B cell (primary cell): ENCODE measurements around the gene TRANK1. TPM values are rescaled to one million over a fixed set of nuclear protein-coding genes. Genes with fewer than 3 reads are reported as not detected.

ENCODE experiments used
- ATAC-seq: fragments of 200-7000 bp; cut with Tn5 transposase; one replicate; pipeline ENCODE4 v1.10.0; 2021; ENCODE audit warnings: low read depth, mild to moderate bottlenecking, moderate number of reproducible peaks, moderate library complexity
- CTCF ChIA-PET: fragments of 350-600 bp; sonication (Branson Sonifier 250); formaldehyde crosslinking; loops from one replicate; lab custom pipeline; 2021; ENCODE audit warnings: antibody characterized with exemption, inconsistent platforms; lab: Charles Lee
- POLR2A ChIA-PET: fragments of 350-600 bp; sonication (Branson Sonifier 250); formaldehyde crosslinking; loops from one replicate; lab custom pipeline; 2021; ENCODE audit warnings: antibody characterized with exemption; lab: Charles Lee
- DNase-seq: peaks from one replicate; pipeline ENCODE4 v3.0.0; 2013
- H2AFZ ChIP-seq: 2 replicates; pipeline ENCODE4 v1.6.1; 2012; ENCODE audit warnings: mild to moderate bottlenecking, low read depth, low read length; ENCODE audit not compliant: insufficient read depth, poor library complexity, severe bottlenecking
- H3K27ac ChIP-seq, 2 donors: 1 replicate in 1 of 2; 2 replicates in 1 of 2; pipeline ENCODE4 v1.5.1; 2012 to 2013; ENCODE audit warnings: low read length in 2 of 2, mild to moderate bottlenecking in 2 of 2, moderate library complexity in 1 of 2
- H3K27me3 ChIP-seq, 4 experiments: fragments of 200-600 bp in 1 of 4; sonication (generic) in 1 of 4; replicated peaks in 1 of 4; 1 replicate in 2 of 4; 2 replicates in 2 of 4; pipeline versions ENCODE4 v1.6.1 to v1.7.0; 2013 to 2016; ENCODE audit warnings: low read length in 3 of 4, mild to moderate bottlenecking in 2 of 4, mixed read lengths in 1 of 4, moderate library complexity in 1 of 4; ENCODE audit not compliant: insufficient read depth in 4 of 4, control insufficient read depth in 3 of 4; ENCODE audit errors: control extremely low read depth in 1 of 4
- H3K36me3 ChIP-seq, 2 experiments: replicated peaks in 1 of 2; 1 replicate in 1 of 2; 2 replicates in 1 of 2; pipeline versions ENCODE4 v1.6.1 to v1.7.1; 2013; ENCODE audit warnings: low read length in 1 of 2; ENCODE audit not compliant: insufficient read depth in 2 of 2, control insufficient read depth in 1 of 2; ENCODE audit errors: control extremely low read depth in 1 of 2, extremely low read depth in 1 of 2
- H3K4me1 ChIP-seq, 2 donors: fragments of 200-600 bp in 1 of 2; sonication (generic) in 1 of 2; 1 replicate in 1 of 2; 2 replicates in 1 of 2; pipeline versions ENCODE4 v1.5.1 to v1.6.1; 2013 to 2017; ENCODE audit warnings: low read length in 2 of 2; ENCODE audit not compliant: control insufficient read depth in 2 of 2, insufficient read depth in 2 of 2
- H3K4me2 ChIP-seq: replicated peaks from 2 replicates; pipeline ENCODE3; 2012; ENCODE audit warnings: mild to moderate bottlenecking, low read depth, low read length; ENCODE audit not compliant: poor library complexity, severe bottlenecking
- H3K4me3 ChIP-seq, 5 experiments: fragments of 200-600 bp in 1 of 5; sonication (generic) in 1 of 5; 1 replicate in 3 of 5; 2 replicates in 2 of 5; pipeline versions ENCODE4 v1.5.1 to v1.7.0; 2011 to 2016; ENCODE audit warnings: low read length in 4 of 5, mild to moderate bottlenecking in 4 of 5, low read depth in 2 of 5, control low read depth in 1 of 5, moderate library complexity in 1 of 5; ENCODE audit not compliant: insufficient read depth in 1 of 5; ENCODE audit errors: control extremely low read depth in 1 of 5, extremely low read depth in 1 of 5
- H3K79me2 ChIP-seq: fragments of 200-600 bp; sonication (generic); one replicate; pipeline ENCODE4 v1.6.0; 2016; ENCODE audit warnings: low read length; ENCODE audit not compliant: control insufficient read depth, insufficient read depth
- H3K9ac ChIP-seq: fragments of 200-600 bp; sonication (generic); 2 replicates; pipeline ENCODE4 v1.6.1; 2017; ENCODE audit warnings: mild to moderate bottlenecking, low read length, moderate library complexity
- H3K9me3 ChIP-seq, 3 donors: one replicate each; pipeline versions ENCODE4 v1.6.1 to v1.7.1; 2013; ENCODE audit warnings: low read length in 2 of 3; ENCODE audit not compliant: control insufficient read depth in 2 of 3, insufficient read depth in 1 of 3; ENCODE audit errors: control extremely low read depth in 1 of 3
- H4K20me1 ChIP-seq: 2 replicates; pipeline ENCODE4 v1.6.0; 2012; ENCODE audit warnings: mild to moderate bottlenecking, low read length; ENCODE audit not compliant: insufficient read depth, control insufficient read depth, poor library complexity, severe bottlenecking
- H3K27ac Mint-ChIP-seq: one replicate; pipeline ENCODE4 v1.8.0; 2021; ENCODE audit warnings: mixed read lengths
- H3K27me3 Mint-ChIP-seq: one replicate; pipeline ENCODE4 v1.8.0; 2021; ENCODE audit warnings: mixed read lengths
- H3K4me1 Mint-ChIP-seq: one replicate; pipeline ENCODE4 v1.8.0; 2021; ENCODE audit warnings: mixed read lengths
- H3K4me3 Mint-ChIP-seq: one replicate; pipeline ENCODE4 v1.8.0; 2021; ENCODE audit warnings: mixed read lengths
- H3K9me3 Mint-ChIP-seq: one replicate; pipeline ENCODE4 v1.8.0; 2022; ENCODE audit warnings: mixed read lengths; ENCODE audit not compliant: insufficient read depth
- EZH2 ChIP-seq: IDR thresholded peaks from 2 replicates; pipeline ENCODE4 v1.6.1; 2012; ENCODE audit warnings: borderline replicate concordance, low read depth, mild to moderate bottlenecking, moderate library complexity, low read length; ENCODE audit not compliant: insufficient read depth, poor library complexity, severe bottlenecking
- WGBS: methylation state at CpG from one replicate; pipeline ENCODE4 v1.1.5; 2013; ENCODE audit warnings: missing lambda C conversion rate; ENCODE audit not compliant: insufficient coverage; 5-methylcytosine and 5-hydroxymethylcytosine counted together
- intact Hi-C: fragments of 100-400 bp; cut with micrococcal nuclease; formaldehyde crosslinking; loops from one replicate; pipeline ENCODE4 v1.10.0; 2022
- polyA plus RNA-seq: library from polyadenylated mRNA; depleted of rRNA; stranded (reverse); fragments of >200 nt; gene quantifications from 2 replicates; pipeline ENCODE4 v1.2.3, GENCODE V29; 2012
- total RNA-seq, 2 donors: library from RNA; stranded (reverse); fragments of 120-200 nt in 1 of 2; gene quantifications; 1 replicate in 1 of 2; 2 replicates in 1 of 2; pipeline versions ENCODE4 v1.2.3 to v1.2.4, GENCODE V29; 2013 to 2022
- TF ChIP-seq, protein P1 (sequence below): fragments of 200-600 bp; IDR thresholded peaks from one replicate; pipeline ENCODE4 v1.8.0; 2022; ENCODE audit warnings: antibody characterized with exemption, mild to moderate bottlenecking

The TRANK1 gene
- total and polyA plus RNA-seq, 2 donors (not counting 1 experiment from before 2014, with no cell fraction given) = 20.8 to 147 TPM

GRCh38 chr3:36972163-36972562 is 27.3 kb upstream of the TRANK1 start:
- intact Hi-C loops = no loop called here
- no peaks in the 10 kb centered on the region for H3K27me3 Mint-ChIP-seq
- Histone ChIP-seq H3K4me2 (no peak overlapping the region), H3K36me3 (no peaks in the 10 kb centered on the region), H3K4me1 (peaks cover 14 to 17% of the 10 kb centered on the region in 2 donors), H3K4me3 (no peak overlapping the region), H3K79me2 (no peaks in the 10 kb centered on the region), H2AFZ (no peak overlapping the region), H3K27ac (no peak overlapping the region), H4K20me1 (no peaks in the 10 kb centered on the region), H3K9me3 (no peaks in the 10 kb centered on the region), H3K9ac (no peak overlapping the region), H3K27me3 (no peaks in the 10 kb centered on the region)
- WGBS = no CpG with 5 or more reads among the region's 2 CpGs
- H3K4me1 Mint-ChIP-seq = peaks cover 16% of the 10 kb centered on the region
- TF ChIP-seq, protein P1, sequence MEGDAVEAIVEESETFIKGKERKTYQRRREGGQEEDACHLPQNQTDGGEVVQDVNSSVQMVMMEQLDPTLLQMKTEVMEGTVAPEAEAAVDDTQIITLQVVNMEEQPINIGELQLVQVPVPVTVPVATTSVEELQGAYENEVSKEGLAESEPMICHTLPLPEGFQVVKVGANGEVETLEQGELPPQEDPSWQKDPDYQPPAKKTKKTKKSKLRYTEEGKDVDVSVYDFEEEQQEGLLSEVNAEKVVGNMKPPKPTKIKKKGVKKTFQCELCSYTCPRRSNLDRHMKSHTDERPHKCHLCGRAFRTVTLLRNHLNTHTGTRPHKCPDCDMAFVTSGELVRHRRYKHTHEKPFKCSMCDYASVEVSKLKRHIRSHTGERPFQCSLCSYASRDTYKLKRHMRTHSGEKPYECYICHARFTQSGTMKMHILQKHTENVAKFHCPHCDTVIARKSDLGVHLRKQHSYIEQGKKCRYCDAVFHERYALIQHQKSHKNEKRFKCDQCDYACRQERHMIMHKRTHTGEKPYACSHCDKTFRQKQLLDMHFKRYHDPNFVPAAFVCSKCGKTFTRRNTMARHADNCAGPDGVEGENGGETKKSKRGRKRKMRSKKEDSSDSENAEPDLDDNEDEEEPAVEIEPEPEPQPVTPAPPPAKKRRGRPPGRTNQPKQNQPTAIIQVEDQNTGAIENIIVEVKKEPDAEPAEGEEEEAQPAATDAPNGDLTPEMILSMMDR = no peak
- TF ChIP-seq EZH2 = no peak
- H3K9me3 Mint-ChIP-seq = no peaks in the 10 kb centered on the region
- POLR2A ChIA-PET = no interaction called here
- CTCF ChIA-PET = interaction anchor here (1.5 kb wide), 1 partner anchor 14 kb away, joined by 5 read pairs; no protein-coding TSS in a partner anchor
- H3K27ac Mint-ChIP-seq = no peak overlapping the region
- ATAC-seq = no peak
- H3K4me3 Mint-ChIP-seq = no peak overlapping the region
- DNase-seq = no peak

DNA sequence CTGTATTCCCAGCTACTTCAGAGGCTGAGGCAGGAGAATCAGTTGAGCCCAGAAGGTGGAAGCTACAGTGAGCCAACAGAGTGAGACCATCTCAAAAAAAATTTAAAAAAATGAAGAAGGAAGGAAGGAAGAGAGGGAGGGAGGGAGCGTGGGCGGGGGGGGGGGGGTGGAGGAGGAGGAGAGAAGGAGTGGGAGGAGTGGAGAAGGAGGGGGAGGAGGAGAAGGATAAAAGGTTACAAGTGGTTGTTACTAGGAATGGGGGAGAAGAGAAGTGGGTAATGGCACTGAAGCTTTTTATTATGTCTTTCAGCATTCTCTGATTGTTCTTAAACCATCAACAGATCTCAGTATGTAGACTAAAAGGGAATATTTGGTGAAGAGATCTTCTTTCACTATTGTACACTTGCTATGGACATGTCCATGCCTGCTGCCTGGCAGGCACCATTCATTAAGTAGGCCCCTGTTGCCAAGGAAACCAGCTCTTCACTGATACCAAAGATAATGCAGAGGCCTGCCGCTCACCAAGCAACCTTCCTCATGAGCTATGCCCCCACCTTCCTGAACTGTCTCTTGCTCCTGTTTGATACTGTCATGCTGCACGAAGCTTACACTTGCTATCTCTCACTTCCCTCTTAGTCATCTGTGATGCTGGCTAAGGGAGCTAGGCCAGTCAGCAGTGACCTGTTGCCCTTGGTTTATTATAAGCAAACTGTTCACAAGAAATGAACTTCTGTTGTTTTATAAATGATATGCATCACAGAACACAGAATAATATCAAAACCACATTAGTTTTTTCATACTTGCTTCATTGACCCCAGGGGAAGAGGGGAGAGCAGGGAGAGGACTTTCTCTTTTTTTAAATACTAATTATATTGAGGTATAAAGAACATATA is 24.9 kb upstream of the TRANK1 start:
- 0% methylated on average over 1 of the region's 4 CpGs for WGBS
- Histone ChIP-seq H2AFZ (peak overlapping the region; percentile 47), H3K27ac (peak overlapping the region; percentile 74 to 84), H3K4me1 (peaks cover 21 to 25% of the 10 kb centered on the region in 2 donors), H3K36me3 (no peaks in the 10 kb centered on the region), H3K27me3 (no peaks in the 10 kb centered on the region), H3K4me3 (no peak overlapping the region), H3K79me2 (no peaks in the 10 kb centered on the region), H3K9ac (no peak overlapping the region), H3K4me2 (peak overlapping the region; percentile 49), H4K20me1 (no peaks in the 10 kb centered on the region), H3K9me3 (no peaks in the 10 kb centered on the region)
- Mint-ChIP-seq H3K9me3 (no peaks in the 10 kb centered on the region), H3K27ac (peak overlapping the region; percentile 91), H3K4me1 (peaks cover 26% of the 10 kb centered on the region), H3K4me3 (peak overlapping the region; percentile 36), H3K27me3 (no peaks in the 10 kb centered on the region)
- ATAC-seq = peak; percentile 98
- TF ChIP-seq EZH2 = no peak
- TF ChIP-seq, protein P1 = no peak
- DNase-seq = peak; percentile 83
- intact Hi-C loops = loop anchor here (1.0 kb wide), 1 partner anchor 24 kb away; the partner anchor contains the start of genes EPM2AIP1 and MLH1
- ChIA-PET POLR2A (interaction anchor here (0.6 to 1.6 kb wide), 8 partner anchors 17 to 333 kb away, joined by 3 to 9 read pairs (median 3); partner anchors contain the start of genes EPM2AIP1, MLH1 and TRANK1), CTCF (interaction anchor here (1.0 to 1.8 kb wide), 8 partner anchors 10 to 103 kb away, joined by 3 to 27 read pairs (median 5); partner anchors contain the start of genes EPM2AIP1 and MLH1)
